Panc1 (cell line): ENCODE results near the gene SCGB1C2.

Source experiments
- POLR2AphosphoS5 ChIP-seq: IDR thresholded peaks from 2 replicates; pipeline ENCODE4 v1.6.1; 2012; ENCODE audit warnings: mild to moderate bottlenecking, low read depth, low read length, moderate library complexity
- SIN3A ChIP-seq: IDR thresholded peaks from 2 replicates; pipeline ENCODE4 v1.6.1; 2012; ENCODE audit warnings: low read depth, mild to moderate bottlenecking, low read length, moderate library complexity, borderline replicate concordance; ENCODE audit not compliant: insufficient read depth
- TF ChIP-seq, protein P1 (sequence below): fragments of 450-650 bp; IDR thresholded peaks from 2 replicates; pipeline ENCODE4 v1.5.1; 2017; ENCODE audit warnings: mild to moderate bottlenecking
- TF ChIP-seq, protein P2 (sequence below), 2 experiments: IDR thresholded peaks; 2 replicates each; pipeline ENCODE4 v1.6.1; 2011 to 2012; ENCODE audit warnings: low read depth in 2 of 2, control low read depth in 1 of 2, low read length in 1 of 2, mild to moderate bottlenecking in 1 of 2, moderate library complexity in 1 of 2; ENCODE audit not compliant: insufficient read depth in 1 of 2

- TF ChIP-seq, protein P1, sequence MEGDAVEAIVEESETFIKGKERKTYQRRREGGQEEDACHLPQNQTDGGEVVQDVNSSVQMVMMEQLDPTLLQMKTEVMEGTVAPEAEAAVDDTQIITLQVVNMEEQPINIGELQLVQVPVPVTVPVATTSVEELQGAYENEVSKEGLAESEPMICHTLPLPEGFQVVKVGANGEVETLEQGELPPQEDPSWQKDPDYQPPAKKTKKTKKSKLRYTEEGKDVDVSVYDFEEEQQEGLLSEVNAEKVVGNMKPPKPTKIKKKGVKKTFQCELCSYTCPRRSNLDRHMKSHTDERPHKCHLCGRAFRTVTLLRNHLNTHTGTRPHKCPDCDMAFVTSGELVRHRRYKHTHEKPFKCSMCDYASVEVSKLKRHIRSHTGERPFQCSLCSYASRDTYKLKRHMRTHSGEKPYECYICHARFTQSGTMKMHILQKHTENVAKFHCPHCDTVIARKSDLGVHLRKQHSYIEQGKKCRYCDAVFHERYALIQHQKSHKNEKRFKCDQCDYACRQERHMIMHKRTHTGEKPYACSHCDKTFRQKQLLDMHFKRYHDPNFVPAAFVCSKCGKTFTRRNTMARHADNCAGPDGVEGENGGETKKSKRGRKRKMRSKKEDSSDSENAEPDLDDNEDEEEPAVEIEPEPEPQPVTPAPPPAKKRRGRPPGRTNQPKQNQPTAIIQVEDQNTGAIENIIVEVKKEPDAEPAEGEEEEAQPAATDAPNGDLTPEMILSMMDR = no peak
- TF ChIP-seq, protein P2, sequence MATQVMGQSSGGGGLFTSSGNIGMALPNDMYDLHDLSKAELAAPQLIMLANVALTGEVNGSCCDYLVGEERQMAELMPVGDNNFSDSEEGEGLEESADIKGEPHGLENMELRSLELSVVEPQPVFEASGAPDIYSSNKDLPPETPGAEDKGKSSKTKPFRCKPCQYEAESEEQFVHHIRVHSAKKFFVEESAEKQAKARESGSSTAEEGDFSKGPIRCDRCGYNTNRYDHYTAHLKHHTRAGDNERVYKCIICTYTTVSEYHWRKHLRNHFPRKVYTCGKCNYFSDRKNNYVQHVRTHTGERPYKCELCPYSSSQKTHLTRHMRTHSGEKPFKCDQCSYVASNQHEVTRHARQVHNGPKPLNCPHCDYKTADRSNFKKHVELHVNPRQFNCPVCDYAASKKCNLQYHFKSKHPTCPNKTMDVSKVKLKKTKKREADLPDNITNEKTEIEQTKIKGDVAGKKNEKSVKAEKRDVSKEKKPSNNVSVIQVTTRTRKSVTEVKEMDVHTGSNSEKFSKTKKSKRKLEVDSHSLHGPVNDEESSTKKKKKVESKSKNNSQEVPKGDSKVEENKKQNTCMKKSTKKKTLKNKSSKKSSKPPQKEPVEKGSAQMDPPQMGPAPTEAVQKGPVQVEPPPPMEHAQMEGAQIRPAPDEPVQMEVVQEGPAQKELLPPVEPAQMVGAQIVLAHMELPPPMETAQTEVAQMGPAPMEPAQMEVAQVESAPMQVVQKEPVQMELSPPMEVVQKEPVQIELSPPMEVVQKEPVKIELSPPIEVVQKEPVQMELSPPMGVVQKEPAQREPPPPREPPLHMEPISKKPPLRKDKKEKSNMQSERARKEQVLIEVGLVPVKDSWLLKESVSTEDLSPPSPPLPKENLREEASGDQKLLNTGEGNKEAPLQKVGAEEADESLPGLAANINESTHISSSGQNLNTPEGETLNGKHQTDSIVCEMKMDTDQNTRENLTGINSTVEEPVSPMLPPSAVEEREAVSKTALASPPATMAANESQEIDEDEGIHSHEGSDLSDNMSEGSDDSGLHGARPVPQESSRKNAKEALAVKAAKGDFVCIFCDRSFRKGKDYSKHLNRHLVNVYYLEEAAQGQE (IDR thresholded peaks at IDR 0.05; ENCODE audit: insufficient read depth in 1 of 2, low read depth in 2 of 2, low read length in 1 of 2) = no peak
- TF ChIP-seq POLR2AphosphoS5 = no peak
- TF ChIP-seq SIN3A = no peak
These were observed 16.5 kb downstream of the SCGB1C2 start for GRCh38 chr17:153851-154250.
